ENCODE results near the gene ANKH. TPM values are rescaled to one million over a fixed set of nuclear protein-coding genes. Genes with fewer than 3 reads are reported as not detected.

The ANKH gene
- polyA plus RNA-seq, 3 donors = 2.4 to 6.3 (median 3.1) TPM

GRCh38 chr5:14718778-14719177 is 152.8 kb downstream of the ANKH start:
- no peak for DNase-seq
- H3K79me2 ChIP-seq (ENCODE audit: insufficient read depth, low read length) = no peaks in the 10 kb centered on the region
- Mint-ChIP-seq H3K4me1 (peaks cover 17% of the 10 kb centered on the region), H3K27ac (peak overlapping the region in 1 of 7 donors; percentile 14), H3K27me3 (ENCODE audit: low read depth in 3 of 3) (peaks cover 0 to 7% (median 2%) of the 10 kb centered on the region in 3 donors), H3K9me3 (peaks cover 0 to 6% (median 0%) of the 10 kb centered on the region in 7 donors), H3K4me3 (peak overlapping the region in 1 of 2 donors; percentile 39), H3K36me3 (peaks cover 10 to 28% of the 10 kb centered on the region in 2 donors)
- H3K9ac ChIP-seq (ENCODE audit: insufficient read depth, low read length, poor library complexity, severe bottlenecking) = no peak overlapping the region
- intact Hi-C loops (cut with micrococcal nuclease) = no loop called here
- TF ChIP-seq CTCF (IDR thresholded peaks at IDR 0.05) = no peak
- H3K4me1 ChIP-seq (ENCODE audit: control insufficient read depth in 1 of 2, insufficient read depth in 2 of 2, low read length in 2 of 2) = peaks cover 4 to 11% of the 10 kb centered on the region in 2 donors
- no peak overlapping the region for H3K4me2 ChIP-seq (replicated peaks; ENCODE audit: extremely low read depth, low read length, poor library complexity, severe bottlenecking)
- H3K4me3 ChIP-seq (replicated peaks in 1 of 3; ENCODE audit: low read depth in 2 of 3, low read length in 3 of 3) = no peak overlapping the region
- H4K20me1 ChIP-seq (ENCODE audit: insufficient read depth, low read length) = peaks cover 3% of the 10 kb centered on the region
- no peak overlapping the region for H2AFZ ChIP-seq (ENCODE audit: insufficient read depth, low read depth, low read length, poor library complexity, severe bottlenecking)
- 100% methylated on average over 1 of the region's 5 CpGs for WGBS (ENCODE audit: insufficient coverage)
- peaks cover 1 to 7% of the 10 kb centered on the region in 2 donors for H3K36me3 ChIP-seq (replicated peaks in 1 of 2; ENCODE audit: control insufficient read depth in 1 of 2, insufficient read depth in 2 of 2, low read length in 2 of 2)
- H3K9me3 ChIP-seq (replicated peaks in 1 of 2; ENCODE audit: control insufficient read depth in 1 of 2, insufficient read depth in 1 of 2, low read length in 2 of 2) = no peaks in the 10 kb centered on the region
- H3K27ac ChIP-seq (ENCODE audit: low read depth in 1 of 2, low read length in 2 of 2) = no peak overlapping the region
- H3K27me3 ChIP-seq (ENCODE audit: control insufficient read depth in 2 of 2, insufficient read depth in 2 of 2, low read length in 2 of 2) = no peaks in the 10 kb centered on the region

GRCh38 chr5:14716755-14717752 is 154.5 kb downstream of the ANKH start:
- H3K4me3 Mint-ChIP-seq = no peak overlapping the region
- H3K9me3 ChIP-seq (replicated peaks in 1 of 2; ENCODE audit: control insufficient read depth in 1 of 2, insufficient read depth in 1 of 2, low read length in 2 of 2) = peaks cover 0 to 7% of the 10 kb centered on the region in 2 donors
- H3K4me2 ChIP-seq (replicated peaks; ENCODE audit: extremely low read depth, low read length, poor library complexity, severe bottlenecking) = no peak overlapping the region
- H3K9me3 Mint-ChIP-seq = peaks cover 2 to 6% (median 4%) of the 10 kb centered on the region in 7 donors
- H3K9ac ChIP-seq (ENCODE audit: insufficient read depth, low read length, poor library complexity, severe bottlenecking) = no peak overlapping the region
- H3K4me3 ChIP-seq (replicated peaks in 1 of 3; ENCODE audit: low read depth in 2 of 3, low read length in 3 of 3) = no peak overlapping the region
- peaks cover 8% of the 10 kb centered on the region for H3K4me1 Mint-ChIP-seq
- H3K27me3 Mint-ChIP-seq (ENCODE audit: low read depth in 3 of 3) = peaks cover 0 to 4% (median 2%) of the 10 kb centered on the region in 3 donors
- no peaks in the 10 kb centered on the region for H3K79me2 ChIP-seq (ENCODE audit: insufficient read depth, low read length)
- no peaks in the 10 kb centered on the region for H3K4me1 ChIP-seq (ENCODE audit: control insufficient read depth in 1 of 2, insufficient read depth in 2 of 2, low read length in 2 of 2)
- H4K20me1 ChIP-seq (ENCODE audit: insufficient read depth, low read length) = peaks cover 3% of the 10 kb centered on the region
- H2AFZ ChIP-seq (ENCODE audit: insufficient read depth, low read depth, low read length, poor library complexity, severe bottlenecking) = no peak overlapping the region
- intact Hi-C loops (cut with micrococcal nuclease) = no loop called here
- no peak overlapping the region for H3K27ac ChIP-seq (ENCODE audit: low read depth in 1 of 2, low read length in 2 of 2)
- H3K36me3 ChIP-seq (replicated peaks in 1 of 2; ENCODE audit: control insufficient read depth in 1 of 2, insufficient read depth in 2 of 2, low read length in 2 of 2) = peaks cover 18 to 24% of the 10 kb centered on the region in 2 donors
- WGBS (ENCODE audit: insufficient coverage) = 95% methylated on average over 5 of the region's 13 CpGs
- H3K27ac Mint-ChIP-seq = no peak overlapping the region
- no peak for DNase-seq
- TF ChIP-seq CTCF (IDR thresholded peaks at IDR 0.05) = no peak
- H3K27me3 ChIP-seq (ENCODE audit: control insufficient read depth in 2 of 2, insufficient read depth in 2 of 2, low read length in 2 of 2) = no peaks in the 10 kb centered on the region
- H3K36me3 Mint-ChIP-seq = peaks cover 24 to 45% of the 10 kb centered on the region in 2 donors
